ENCODE measurements around the gene CLEC4F. TPM values are rescaled to one million over a fixed set of nuclear protein-coding genes. Genes with fewer than 3 reads are reported as not detected.
A peak's percentile ranks its signal among the peaks of the same experiment; 100 is the strongest.

Gene CLEC4F
- total and polyA plus RNA-seq, 2 of the 13 experiments (the other 11 are each of a cell fraction or from before 2014, with no cell fraction given): 0.12 to 0.13 TPM

GRCh38 chr2:70807102-70807827 lies 13.1 kb downstream of the CLEC4F start (continued):
- TF ChIP-seq JARID2 (CRISPR knock-in tag; IDR thresholded peaks at IDR 0.05; ENCODE audit: insufficient replicate concordance): no peak
- TF ChIP-seq, protein P1, sequence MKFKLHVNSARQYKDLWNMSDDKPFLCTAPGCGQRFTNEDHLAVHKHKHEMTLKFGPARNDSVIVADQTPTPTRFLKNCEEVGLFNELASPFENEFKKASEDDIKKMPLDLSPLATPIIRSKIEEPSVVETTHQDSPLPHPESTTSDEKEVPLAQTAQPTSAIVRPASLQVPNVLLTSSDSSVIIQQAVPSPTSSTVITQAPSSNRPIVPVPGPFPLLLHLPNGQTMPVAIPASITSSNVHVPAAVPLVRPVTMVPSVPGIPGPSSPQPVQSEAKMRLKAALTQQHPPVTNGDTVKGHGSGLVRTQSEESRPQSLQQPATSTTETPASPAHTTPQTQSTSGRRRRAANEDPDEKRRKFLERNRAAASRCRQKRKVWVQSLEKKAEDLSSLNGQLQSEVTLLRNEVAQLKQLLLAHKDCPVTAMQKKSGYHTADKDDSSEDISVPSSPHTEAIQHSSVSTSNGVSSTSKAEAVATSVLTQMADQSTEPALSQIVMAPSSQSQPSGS (CRISPR knock-in tag; IDR thresholded peaks at IDR 0.05): peak; percentile 84; the same call in 1 of the 2 replicates
- TF ChIP-seq ZKSCAN1 (IDR thresholded peaks at IDR 0.05; ENCODE audit: low read length): no peak
- TF ChIP-seq BRF2 (CRISPR knock-in tag; IDR thresholded peaks at IDR 0.05): 0 out of 2 replicates have a peak, but pooled peaks have one; percentile 26
- TF ChIP-seq HOXA3 (CRISPR knock-in tag; IDR thresholded peaks at IDR 0.05): peak; percentile 82
- TF ChIP-seq USF2 (IDR thresholded peaks at IDR 0.05; ENCODE audit: low read depth, low read length): no peak
- TF ChIP-seq USF2 (CRISPR knock-in tag; IDR thresholded peaks at IDR 0.05; ENCODE audit: borderline replicate concordance): no peak
- TF ChIP-seq, protein P2, sequence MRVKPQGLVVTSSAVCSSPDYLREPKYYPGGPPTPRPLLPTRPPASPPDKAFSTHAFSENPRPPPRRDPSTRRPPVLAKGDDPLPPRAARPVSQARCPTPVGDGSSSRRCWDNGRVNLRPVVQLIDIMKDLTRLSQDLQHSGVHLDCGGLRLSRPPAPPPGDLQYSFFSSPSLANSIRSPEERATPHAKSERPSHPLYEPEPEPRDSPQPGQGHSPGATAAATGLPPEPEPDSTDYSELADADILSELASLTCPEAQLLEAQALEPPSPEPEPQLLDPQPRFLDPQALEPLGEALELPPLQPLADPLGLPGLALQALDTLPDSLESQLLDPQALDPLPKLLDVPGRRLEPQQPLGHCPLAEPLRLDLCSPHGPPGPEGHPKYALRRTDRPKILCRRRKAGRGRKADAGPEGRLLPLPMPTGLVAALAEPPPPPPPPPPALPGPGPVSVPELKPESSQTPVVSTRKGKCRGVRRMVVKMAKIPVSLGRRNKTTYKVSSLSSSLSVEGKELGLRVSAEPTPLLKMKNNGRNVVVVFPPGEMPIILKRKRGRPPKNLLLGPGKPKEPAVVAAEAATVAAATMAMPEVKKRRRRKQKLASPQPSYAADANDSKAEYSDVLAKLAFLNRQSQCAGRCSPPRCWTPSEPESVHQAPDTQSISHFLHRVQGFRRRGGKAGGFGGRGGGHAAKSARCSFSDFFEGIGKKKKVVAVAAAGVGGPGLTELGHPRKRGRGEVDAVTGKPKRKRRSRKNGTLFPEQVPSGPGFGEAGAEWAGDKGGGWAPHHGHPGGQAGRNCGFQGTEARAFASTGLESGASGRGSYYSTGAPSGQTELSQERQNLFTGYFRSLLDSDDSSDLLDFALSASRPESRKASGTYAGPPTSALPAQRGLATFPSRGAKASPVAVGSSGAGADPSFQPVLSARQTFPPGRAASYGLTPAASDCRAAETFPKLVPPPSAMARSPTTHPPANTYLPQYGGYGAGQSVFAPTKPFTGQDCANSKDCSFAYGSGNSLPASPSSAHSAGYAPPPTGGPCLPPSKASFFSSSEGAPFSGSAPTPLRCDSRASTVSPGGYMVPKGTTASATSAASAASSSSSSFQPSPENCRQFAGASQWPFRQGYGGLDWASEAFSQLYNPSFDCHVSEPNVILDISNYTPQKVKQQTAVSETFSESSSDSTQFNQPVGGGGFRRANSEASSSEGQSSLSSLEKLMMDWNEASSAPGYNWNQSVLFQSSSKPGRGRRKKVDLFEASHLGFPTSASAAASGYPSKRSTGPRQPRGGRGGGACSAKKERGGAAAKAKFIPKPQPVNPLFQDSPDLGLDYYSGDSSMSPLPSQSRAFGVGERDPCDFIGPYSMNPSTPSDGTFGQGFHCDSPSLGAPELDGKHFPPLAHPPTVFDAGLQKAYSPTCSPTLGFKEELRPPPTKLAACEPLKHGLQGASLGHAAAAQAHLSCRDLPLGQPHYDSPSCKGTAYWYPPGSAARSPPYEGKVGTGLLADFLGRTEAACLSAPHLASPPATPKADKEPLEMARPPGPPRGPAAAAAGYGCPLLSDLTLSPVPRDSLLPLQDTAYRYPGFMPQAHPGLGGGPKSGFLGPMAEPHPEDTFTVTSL (CRISPR knock-in tag; IDR thresholded peaks at IDR 0.05; ENCODE audit: borderline replicate concordance): peak; percentile 97
- TF ChIP-seq, protein P3, sequence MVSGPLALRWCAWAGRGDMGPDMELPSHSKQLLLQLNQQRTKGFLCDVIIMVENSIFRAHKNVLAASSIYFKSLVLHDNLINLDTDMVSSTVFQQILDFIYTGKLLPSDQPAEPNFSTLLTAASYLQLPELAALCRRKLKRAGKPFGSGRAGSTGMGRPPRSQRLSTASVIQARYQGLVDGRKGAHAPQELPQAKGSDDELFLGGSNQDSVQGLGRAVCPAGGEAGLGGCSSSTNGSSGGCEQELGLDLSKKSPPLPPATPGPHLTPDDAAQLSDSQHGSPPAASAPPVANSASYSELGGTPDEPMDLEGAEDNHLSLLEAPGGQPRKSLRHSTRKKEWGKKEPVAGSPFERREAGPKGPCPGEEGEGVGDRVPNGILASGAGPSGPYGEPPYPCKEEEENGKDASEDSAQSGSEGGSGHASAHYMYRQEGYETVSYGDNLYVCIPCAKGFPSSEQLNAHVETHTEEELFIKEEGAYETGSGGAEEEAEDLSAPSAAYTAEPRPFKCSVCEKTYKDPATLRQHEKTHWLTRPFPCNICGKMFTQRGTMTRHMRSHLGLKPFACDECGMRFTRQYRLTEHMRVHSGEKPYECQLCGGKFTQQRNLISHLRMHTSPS (CRISPR knock-in tag; IDR thresholded peaks at IDR 0.05; ENCODE audit: low read depth): peak; percentile 96; the same call in 1 of the 2 replicates
- TF ChIP-seq ZNF430 (CRISPR knock-in tag; IDR thresholded peaks at IDR 0.05): no peak
- TF ChIP-seq HDAC2 (CRISPR knock-in tag; IDR thresholded peaks at IDR 0.05): peak; percentile 99
- peak; percentile 33 for TF ChIP-seq ZNF629 (CRISPR knock-in tag; conservative IDR thresholded peaks at IDR 0.05)
- TF ChIP-seq, protein P4, sequence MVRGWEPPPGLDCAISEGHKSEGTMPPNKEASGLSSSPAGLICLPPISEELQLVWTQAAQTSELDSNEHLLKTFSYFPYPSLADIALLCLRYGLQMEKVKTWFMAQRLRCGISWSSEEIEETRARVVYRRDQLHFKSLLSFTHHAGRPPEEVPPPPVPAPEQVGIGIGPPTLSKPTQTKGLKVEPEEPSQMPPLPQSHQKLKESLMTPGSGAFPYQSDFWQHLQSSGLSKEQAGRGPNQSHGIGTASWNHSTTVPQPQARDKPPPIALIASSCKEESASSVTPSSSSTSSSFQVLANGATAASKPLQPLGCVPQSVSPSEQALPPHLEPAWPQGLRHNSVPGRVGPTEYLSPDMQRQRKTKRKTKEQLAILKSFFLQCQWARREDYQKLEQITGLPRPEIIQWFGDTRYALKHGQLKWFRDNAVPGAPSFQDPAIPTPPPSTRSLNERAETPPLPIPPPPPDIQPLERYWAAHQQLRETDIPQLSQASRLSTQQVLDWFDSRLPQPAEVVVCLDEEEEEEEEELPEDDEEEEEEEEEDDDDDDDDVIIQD (CRISPR knock-in tag; IDR thresholded peaks at IDR 0.05; ENCODE audit: low read depth): 0 out of 2 replicates have a peak, but pooled peaks have one; percentile 59
- TF ChIP-seq ATF1 (CRISPR knock-in tag; IDR thresholded peaks at IDR 0.05): peak; percentile 67
- peak; percentile 99 for TF ChIP-seq NR2F2 (IDR thresholded peaks at IDR 0.05; ENCODE audit: borderline replicate concordance, low read depth)

All from HepG2 (cell line).